ENCODE results near the gene PDE4B. TPM values are rescaled to one million over a fixed set of nuclear protein-coding genes. Genes with fewer than 3 reads are reported as not detected.

PDE4B gene
- total and polyA plus RNA-seq, 12 donors = 1.2 to 14.9 (median 3.9) TPM

DNA sequence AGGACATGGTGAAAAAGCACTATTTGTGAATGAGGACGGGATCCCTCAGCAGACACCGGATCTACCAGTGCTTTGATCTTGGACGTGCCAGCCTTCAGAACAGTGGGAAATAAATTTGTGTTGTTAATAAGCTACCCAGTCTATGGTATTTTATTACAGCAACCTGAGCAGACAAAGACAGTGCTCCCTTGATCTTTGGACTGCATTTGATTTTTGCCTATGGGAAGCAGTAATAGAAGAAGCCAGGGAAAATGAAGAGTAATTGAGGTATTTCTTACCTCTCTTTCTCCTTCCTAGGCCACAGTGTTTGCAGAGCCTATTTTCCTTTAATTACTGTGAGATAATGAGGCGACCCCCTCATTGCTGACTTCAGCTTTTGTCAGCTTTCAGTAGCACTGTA lies 87.9 kb downstream of the PDE4B start:
- H3K4me3 ChIP-seq = no peak overlapping the region
- 52 to 72% (median 68%) methylated on average over 4 of the region's 4 CpGs for WGBS, 4 donors
- DNase-seq = no peak
- no peaks in the 10 kb centered on the region for H3K27me3 ChIP-seq
- TF ChIP-seq POLR2A (IDR thresholded peaks at IDR 0.05) (no peak), CTCF (IDR thresholded peaks at IDR 0.05) (no peak)
- no peaks in the 10 kb centered on the region for H3K9me3 ChIP-seq (replicated peaks in 1 of 3)
- intact Hi-C loops (cut with DNase I) = no loop called here
- no peaks in the 10 kb centered on the region for H3K36me3 ChIP-seq (replicated peaks in 1 of 2)
- no peak overlapping the region for H3K27ac ChIP-seq
- H3K4me1 ChIP-seq (replicated peaks in 1 of 2) = no peaks in the 10 kb centered on the region

- 51 to 77% (median 62%) methylated on average over 2 of the region's 2 CpGs for WGBS, 4 donors
- Histone ChIP-seq H3K9me3 (replicated peaks in 1 of 3) (no peaks in the 10 kb centered on the region), H3K4me3 (no peak overlapping the region), H3K4me1 (replicated peaks in 1 of 2) (no peaks in the 10 kb centered on the region), H3K27me3 (no peaks in the 10 kb centered on the region), H3K27ac (no peak overlapping the region), H3K36me3 (replicated peaks in 1 of 2) (no peaks in the 10 kb centered on the region)
- intact Hi-C loops (cut with DNase I) = no loop called here
- DNase-seq = no peak
- TF ChIP-seq CTCF (IDR thresholded peaks at IDR 0.05) (no peak), POLR2A (IDR thresholded peaks at IDR 0.05) (no peak)
Measured at GRCh38 chr1:65881067-65881594, 88.4 kb downstream of the PDE4B start.

DNA sequence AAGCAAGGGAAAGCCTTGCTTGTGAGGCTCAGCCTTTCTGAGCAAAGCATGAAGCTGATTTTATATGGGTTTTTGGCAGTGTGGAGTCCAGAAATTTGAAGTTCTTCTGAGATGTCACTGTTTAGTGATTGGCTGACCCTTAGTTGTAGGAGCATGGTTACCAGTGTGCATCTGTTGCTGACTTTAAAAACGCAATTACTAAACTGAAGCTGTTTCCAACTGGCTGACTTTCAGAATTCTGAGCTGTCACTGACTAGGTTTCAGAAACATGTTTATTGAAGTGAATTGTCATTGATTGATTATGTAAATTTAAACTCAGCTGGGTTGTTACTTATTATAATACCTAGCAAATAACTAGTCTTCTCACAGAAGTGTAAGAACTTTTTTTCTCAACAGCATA lies 89.4 kb downstream of the PDE4B start:
- intact Hi-C loops (cut with DNase I) = no loop called here
- DNase-seq = no peak
- H3K9me3 ChIP-seq (replicated peaks in 1 of 3) = no peaks in the 10 kb centered on the region
- no peaks in the 10 kb centered on the region for H3K36me3 ChIP-seq (replicated peaks in 1 of 2)
- H3K4me1 ChIP-seq (replicated peaks in 1 of 2) = no peaks in the 10 kb centered on the region
- WGBS, 4 donors = 53 to 66% (median 59%) methylated on average over 1 of the region's 1 CpG
- H3K4me3 ChIP-seq = no peak overlapping the region
- H3K27ac ChIP-seq = no peak overlapping the region
- TF ChIP-seq CTCF (IDR thresholded peaks at IDR 0.05) (no peak), POLR2A (IDR thresholded peaks at IDR 0.05) (no peak)
- no peaks in the 10 kb centered on the region for H3K27me3 ChIP-seq

DNA sequence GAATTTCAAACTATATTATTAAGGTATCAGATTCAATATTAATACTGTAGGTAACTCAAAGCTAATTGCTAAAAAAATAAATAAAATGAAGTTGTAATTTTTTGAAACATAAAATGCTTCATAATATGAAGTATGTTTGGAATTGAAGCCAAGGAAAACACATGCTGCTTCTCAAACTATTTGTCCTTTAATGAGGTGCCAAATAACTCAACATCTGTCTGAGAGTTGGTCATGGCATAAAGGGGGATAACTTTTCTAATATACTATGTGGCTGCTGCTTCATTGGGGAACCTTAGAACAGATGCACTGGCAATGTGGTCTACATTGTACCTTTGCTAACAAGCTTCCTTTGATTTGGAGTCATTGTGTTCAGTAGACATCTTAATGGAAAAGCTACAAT lies 96.7 kb downstream of the PDE4B start:
- Histone ChIP-seq H3K4me3 (no peak overlapping the region), H3K27me3 (no peaks in the 10 kb centered on the region), H3K9me3 (replicated peaks in 1 of 3) (no peaks in the 10 kb centered on the region), H3K27ac (no peak overlapping the region), H3K4me1 (replicated peaks in 1 of 2) (no peaks in the 10 kb centered on the region), H3K36me3 (replicated peaks in 1 of 2) (no peaks in the 10 kb centered on the region)
- intact Hi-C loops (cut with DNase I) = no loop called here
- DNase-seq = no peak
- no peak for TF ChIP-seq POLR2A (IDR thresholded peaks at IDR 0.05)
- no peak for TF ChIP-seq CTCF (IDR thresholded peaks at IDR 0.05)
